CD4-positive, alpha-beta memory T cell (primary cell): Measurements from ENCODE around the gene PSAPL1. TPM values are rescaled to one million over a fixed set of nuclear protein-coding genes. Genes with fewer than 3 reads are reported as not detected.

Source experiments
- CTCF ChIA-PET: fragments of 350-600 bp; sonication (Branson Sonifier 250); formaldehyde crosslinking; loops from one replicate; lab custom pipeline; 2021; ENCODE audit warnings: inconsistent platforms; ENCODE audit not compliant: partially characterized antibody; lab: Charles Lee
- POLR2A ChIA-PET: fragments of 350-600 bp; sonication (Branson Sonifier 250); formaldehyde crosslinking; loops from one replicate; lab custom pipeline; 2021; ENCODE audit not compliant: partially characterized antibody; lab: Charles Lee
- DNase-seq, 5 donors: peaks; one replicate each; pipeline versions ENCODE4 v3.0.0 to v3.0.0-alpha.2; 2020 to 2022; ENCODE audit warnings: mixed read lengths in 1 of 5
- H3K27ac ChIP-seq: one replicate; pipeline ENCODE4 v1.7.0; 2013; ENCODE audit warnings: low read depth, low read length
- H3K27me3 ChIP-seq: 2 replicates; pipeline ENCODE4 v1.7.0; 2013; ENCODE audit warnings: mild to moderate bottlenecking, low read length, moderate library complexity; ENCODE audit not compliant: insufficient read depth
- H3K36me3 ChIP-seq: 2 replicates; pipeline ENCODE4 v1.7.0; 2013; ENCODE audit warnings: mild to moderate bottlenecking, low read length, moderate library complexity; ENCODE audit not compliant: insufficient read depth
- H3K4me1 ChIP-seq: 2 replicates; pipeline ENCODE4 v1.7.0; 2013; ENCODE audit warnings: mild to moderate bottlenecking, low read length, moderate library complexity; ENCODE audit not compliant: insufficient read depth
- H3K4me3 ChIP-seq, 2 donors: one replicate each; pipeline ENCODE4 v1.7.0; 2013; ENCODE audit warnings: low read length in 2 of 2, mild to moderate bottlenecking in 1 of 2
- H3K9me3 ChIP-seq, 2 donors: one replicate each; pipeline ENCODE4 v1.7.0; 2013; ENCODE audit warnings: low read length in 2 of 2, control low read depth in 1 of 2; ENCODE audit not compliant: control insufficient read depth in 1 of 2
- H3K27ac Mint-ChIP-seq, 7 donors: one replicate each; pipeline ENCODE4 v1.8.0; 2020 to 2021; ENCODE audit warnings: mixed read lengths in 7 of 7, mild to moderate bottlenecking in 6 of 7, inconsistent platforms in 3 of 7, moderate library complexity in 3 of 7
- H3K27me3 Mint-ChIP-seq, 2 donors: one replicate each; pipeline ENCODE4 v1.8.0; 2020 to 2021; ENCODE audit warnings: mixed read lengths in 2 of 2
- H3K36me3 Mint-ChIP-seq, 2 donors: one replicate each; pipeline ENCODE4 v1.8.0; 2020 to 2021; ENCODE audit warnings: mixed read lengths in 2 of 2, inconsistent platforms in 1 of 2, mild to moderate bottlenecking in 1 of 2
- H3K4me1 Mint-ChIP-seq, 4 donors: one replicate each; pipeline ENCODE4 v1.8.0; 2020 to 2021; ENCODE audit warnings: mixed read lengths in 4 of 4, mild to moderate bottlenecking in 1 of 4
- H3K4me3 Mint-ChIP-seq, 8 donors: one replicate each; pipeline ENCODE4 v1.8.0; 2020 to 2021; ENCODE audit warnings: mixed read lengths in 8 of 8, mild to moderate bottlenecking in 7 of 8, moderate library complexity in 6 of 8, inconsistent platforms in 3 of 8
- H3K9me3 Mint-ChIP-seq, 8 donors: one replicate each; pipeline ENCODE4 v1.8.0; 2020 to 2021; ENCODE audit warnings: mixed read lengths in 8 of 8, mild to moderate bottlenecking in 5 of 8, inconsistent platforms in 3 of 8, moderate library complexity in 1 of 8
- intact Hi-C: fragments of 100-400 bp; cut with micrococcal nuclease; formaldehyde crosslinking; loops from one replicate; pipeline ENCODE4 v1.15.1; 2023
- polyA plus RNA-seq, 2 donors: library from polyadenylated mRNA; unstranded; fragments of 300-500 nt; fragmentation: Illumina TruSeq; gene quantifications; one replicate each; pipeline ENCODE4 v1.2.3, GENCODE V29; 2021
- total RNA-seq, 2 experiments: library from RNA; stranded (reverse); gene quantifications; one replicate each; pipeline ENCODE4 v1.2.3, GENCODE V29; 2021

Gene PSAPL1
- total and polyA plus RNA-seq, 4 experiments from 2014 or later = not detected

GRCh38 chr4:7439699-7440098 lies 5.0 kb upstream of the PSAPL1 start:
- Mint-ChIP-seq H3K4me1 (peaks cover 0 to 1% (median 0%) of the 10 kb centered on the region in 4 donors), H3K27me3 (peaks cover 14 to 16% of the 10 kb centered on the region in 2 donors), H3K36me3 (no peaks in the 10 kb centered on the region), H3K9me3 (peaks cover 0 to 3% (median 0%) of the 10 kb centered on the region in 8 donors), H3K27ac (no peak overlapping the region), H3K4me3 (no peak overlapping the region)
- H3K27ac ChIP-seq = no peak overlapping the region
- no peaks in the 10 kb centered on the region for H3K27me3 ChIP-seq
- H3K9me3 ChIP-seq = no peaks in the 10 kb centered on the region
- no peak overlapping the region for H3K4me3 ChIP-seq
- no peak for DNase-seq
- CTCF ChIA-PET = no interaction called here
- POLR2A ChIA-PET = no interaction called here
- H3K4me1 ChIP-seq = no peaks in the 10 kb centered on the region
- H3K36me3 ChIP-seq = no peaks in the 10 kb centered on the region
- intact Hi-C loops = no loop called here

- Histone ChIP-seq H3K27me3 (no peaks in the 10 kb centered on the region), H3K9me3 (no peaks in the 10 kb centered on the region), H3K27ac (no peak overlapping the region), H3K36me3 (no peaks in the 10 kb centered on the region), H3K4me3 (no peak overlapping the region), H3K4me1 (no peaks in the 10 kb centered on the region)
- Mint-ChIP-seq H3K27me3 (peaks cover 5% of the 10 kb centered on the region in 2 donors), H3K4me1 (peaks cover 0 to 1% (median 0%) of the 10 kb centered on the region in 4 donors), H3K4me3 (no peak overlapping the region), H3K9me3 (no peaks in the 10 kb centered on the region), H3K27ac (no peak overlapping the region), H3K36me3 (no peaks in the 10 kb centered on the region)
- POLR2A ChIA-PET = no interaction called here
- DNase-seq = no peak
- intact Hi-C loops = no loop called here
- CTCF ChIA-PET = no interaction called here
Observed at GRCh38 chr4:7436256-7436655, 1.5 kb upstream of the PSAPL1 start.

GRCh38 chr4:7435471-7436061 lies 836 bp upstream of the PSAPL1 start:
- H3K9me3 Mint-ChIP-seq = no peaks in the 10 kb centered on the region
- DNase-seq = no peak
- no peaks in the 10 kb centered on the region for H3K4me1 ChIP-seq
- no peak overlapping the region for H3K4me3 ChIP-seq
- ChIA-PET POLR2A (no interaction called here), CTCF (no interaction called here)
- peaks cover under 1 to 5% of the 10 kb centered on the region in 2 donors for H3K27me3 Mint-ChIP-seq
- no peaks in the 10 kb centered on the region for H3K36me3 Mint-ChIP-seq
- peak overlapping the region in 1 of 8 donors; percentile 2 for H3K4me3 Mint-ChIP-seq
- H3K27ac Mint-ChIP-seq = peak overlapping the region in 1 of 7 donors; percentile 64
- H3K36me3 ChIP-seq = no peaks in the 10 kb centered on the region
- H3K27me3 ChIP-seq = no peaks in the 10 kb centered on the region
- no peak overlapping the region for H3K27ac ChIP-seq
- no peaks in the 10 kb centered on the region for H3K9me3 ChIP-seq
- intact Hi-C loops = no loop called here
- peaks cover 0 to 1% (median 0%) of the 10 kb centered on the region in 4 donors for H3K4me1 Mint-ChIP-seq

GRCh38 chr4:7434141-7434765 lies 477 bp downstream of the PSAPL1 start:
- intact Hi-C loops = no loop called here
- no peak overlapping the region for H3K4me3 Mint-ChIP-seq
- Histone ChIP-seq H3K9me3 (no peaks in the 10 kb centered on the region), H3K27me3 (no peaks in the 10 kb centered on the region), H3K36me3 (no peaks in the 10 kb centered on the region), H3K27ac (no peak overlapping the region), H3K4me3 (no peak overlapping the region), H3K4me1 (no peaks in the 10 kb centered on the region)
- H3K27ac Mint-ChIP-seq = no peak overlapping the region
- H3K9me3 Mint-ChIP-seq = no peaks in the 10 kb centered on the region
- DNase-seq = no peak
- ChIA-PET CTCF (no interaction called here), POLR2A (no interaction called here)
- H3K36me3 Mint-ChIP-seq = no peaks in the 10 kb centered on the region
- peaks cover 0 to 5% of the 10 kb centered on the region in 2 donors for H3K27me3 Mint-ChIP-seq
- H3K4me1 Mint-ChIP-seq = peaks cover 0 to 1% (median 0%) of the 10 kb centered on the region in 4 donors

GRCh38 chr4:7433376-7434140 lies 1.2 kb downstream of the PSAPL1 start:
- H3K4me3 ChIP-seq = no peak overlapping the region
- H3K9me3 ChIP-seq = no peaks in the 10 kb centered on the region
- Mint-ChIP-seq H3K4me3 (no peak overlapping the region), H3K4me1 (peaks cover 0 to 1% (median 0%) of the 10 kb centered on the region in 4 donors), H3K9me3 (no peaks in the 10 kb centered on the region), H3K27me3 (peaks cover 0 to 2% of the 10 kb centered on the region in 2 donors), H3K27ac (no peak overlapping the region), H3K36me3 (no peaks in the 10 kb centered on the region)
- no peak overlapping the region for H3K27ac ChIP-seq
- no peaks in the 10 kb centered on the region for H3K4me1 ChIP-seq
- intact Hi-C loops = no loop called here
- POLR2A ChIA-PET = no interaction called here
- CTCF ChIA-PET = no interaction called here
- DNase-seq = no peak
- H3K36me3 ChIP-seq = no peaks in the 10 kb centered on the region
- no peaks in the 10 kb centered on the region for H3K27me3 ChIP-seq

- H3K27ac ChIP-seq = no peak overlapping the region
- Mint-ChIP-seq H3K9me3 (peaks cover 0 to 1% (median 0%) of the 10 kb centered on the region in 8 donors), H3K36me3 (no peaks in the 10 kb centered on the region), H3K4me1 (peaks cover 0 to under 1% (median 0%) of the 10 kb centered on the region in 4 donors), H3K27me3 (peaks cover 2% of the 10 kb centered on the region in 2 donors), H3K4me3 (no peak overlapping the region), H3K27ac (no peak overlapping the region)
- no peaks in the 10 kb centered on the region for H3K4me1 ChIP-seq
- ChIA-PET CTCF (no interaction called here), POLR2A (no interaction called here)
- intact Hi-C loops = no loop called here
- H3K27me3 ChIP-seq = no peaks in the 10 kb centered on the region
- DNase-seq = no peak
- no peaks in the 10 kb centered on the region for H3K36me3 ChIP-seq
- no peak overlapping the region for H3K4me3 ChIP-seq
- H3K9me3 ChIP-seq = no peaks in the 10 kb centered on the region
Observed at GRCh38 chr4:7432531-7433375, 2.0 kb downstream of the PSAPL1 start.
